Measurements from ENCODE around the gene CARD9. TPM values are rescaled to one million over a fixed set of nuclear protein-coding genes. Genes with fewer than 3 reads are reported as not detected.

Gene CARD9, protein sequence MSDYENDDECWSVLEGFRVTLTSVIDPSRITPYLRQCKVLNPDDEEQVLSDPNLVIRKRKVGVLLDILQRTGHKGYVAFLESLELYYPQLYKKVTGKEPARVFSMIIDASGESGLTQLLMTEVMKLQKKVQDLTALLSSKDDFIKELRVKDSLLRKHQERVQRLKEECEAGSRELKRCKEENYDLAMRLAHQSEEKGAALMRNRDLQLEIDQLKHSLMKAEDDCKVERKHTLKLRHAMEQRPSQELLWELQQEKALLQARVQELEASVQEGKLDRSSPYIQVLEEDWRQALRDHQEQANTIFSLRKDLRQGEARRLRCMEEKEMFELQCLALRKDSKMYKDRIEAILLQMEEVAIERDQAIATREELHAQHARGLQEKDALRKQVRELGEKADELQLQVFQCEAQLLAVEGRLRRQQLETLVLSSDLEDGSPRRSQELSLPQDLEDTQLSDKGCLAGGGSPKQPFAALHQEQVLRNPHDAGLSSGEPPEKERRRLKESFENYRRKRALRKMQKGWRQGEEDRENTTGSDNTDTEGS
- 1 to 10 TPM; 2.4 to 4.2 (median 3.2) TPM for total RNA-seq

DNA sequence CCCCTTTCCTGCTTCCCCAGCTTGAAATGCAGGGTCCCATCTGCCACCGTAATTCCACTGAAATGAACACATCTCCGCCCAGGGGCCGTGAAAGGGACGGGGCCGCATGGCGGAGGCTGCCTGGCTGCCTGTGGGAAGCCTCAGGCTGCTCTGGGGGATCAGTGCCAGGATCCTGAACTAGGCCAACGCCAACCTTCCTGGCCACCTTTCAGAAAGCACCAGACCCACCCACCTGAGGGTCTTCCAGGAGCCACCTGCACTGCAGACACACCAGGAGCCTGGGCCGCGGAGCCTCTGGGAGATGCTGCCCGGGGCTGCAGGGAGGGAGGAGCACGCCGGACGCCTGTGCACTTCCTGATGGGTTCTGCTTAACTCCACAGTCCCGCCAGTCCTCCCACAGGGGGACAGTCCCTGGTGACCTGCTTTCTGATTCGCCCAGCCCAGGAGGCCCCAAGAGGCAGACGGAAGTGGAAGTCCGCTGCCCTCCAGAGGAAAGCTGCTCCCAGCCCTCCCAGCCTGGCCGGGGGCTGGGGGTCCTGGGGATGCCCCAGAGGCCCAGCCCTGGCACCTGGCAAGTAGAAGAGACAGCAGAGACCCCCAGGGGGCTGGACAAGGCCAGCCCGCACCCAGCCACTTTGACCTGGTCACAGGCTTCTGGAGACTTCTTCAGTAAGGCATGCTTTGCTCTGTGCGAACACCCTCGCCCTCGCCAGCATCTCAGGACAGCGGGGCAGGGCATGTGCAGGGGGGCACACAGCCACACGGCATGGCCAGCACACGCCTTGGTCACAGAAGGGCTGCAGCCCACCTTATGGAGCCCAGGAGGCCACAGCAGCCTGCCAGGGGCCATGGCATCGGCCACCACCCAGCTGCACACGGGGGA is at the start of gene CARD9:
CARD9 (minus strand) TSS at position 370 of the 883 bp plus-strand sequence. CDS start 1,591 bp downstream, outside the sequence.
- no peak for DNase-seq (ENCODE audit: low spot score in 2 of 2)
- WGBS, 2 donors: 43 to 50% methylated on average over 22 of the region's 27 CpGs
- peak within 1 kb of the TSS; percentile 11 for H3K4me3 ChIP-seq (ENCODE audit: low read depth, poor library complexity, severe bottlenecking)
- no peak for TF ChIP-seq POLR2A (IDR thresholded peaks at IDR 0.05)
- TF ChIP-seq, protein P1, sequence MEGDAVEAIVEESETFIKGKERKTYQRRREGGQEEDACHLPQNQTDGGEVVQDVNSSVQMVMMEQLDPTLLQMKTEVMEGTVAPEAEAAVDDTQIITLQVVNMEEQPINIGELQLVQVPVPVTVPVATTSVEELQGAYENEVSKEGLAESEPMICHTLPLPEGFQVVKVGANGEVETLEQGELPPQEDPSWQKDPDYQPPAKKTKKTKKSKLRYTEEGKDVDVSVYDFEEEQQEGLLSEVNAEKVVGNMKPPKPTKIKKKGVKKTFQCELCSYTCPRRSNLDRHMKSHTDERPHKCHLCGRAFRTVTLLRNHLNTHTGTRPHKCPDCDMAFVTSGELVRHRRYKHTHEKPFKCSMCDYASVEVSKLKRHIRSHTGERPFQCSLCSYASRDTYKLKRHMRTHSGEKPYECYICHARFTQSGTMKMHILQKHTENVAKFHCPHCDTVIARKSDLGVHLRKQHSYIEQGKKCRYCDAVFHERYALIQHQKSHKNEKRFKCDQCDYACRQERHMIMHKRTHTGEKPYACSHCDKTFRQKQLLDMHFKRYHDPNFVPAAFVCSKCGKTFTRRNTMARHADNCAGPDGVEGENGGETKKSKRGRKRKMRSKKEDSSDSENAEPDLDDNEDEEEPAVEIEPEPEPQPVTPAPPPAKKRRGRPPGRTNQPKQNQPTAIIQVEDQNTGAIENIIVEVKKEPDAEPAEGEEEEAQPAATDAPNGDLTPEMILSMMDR (IDR thresholded peaks at IDR 0.05): no peak
- intact Hi-C loops (cut with DNase I; ENCODE audit: low total_unique reads): no loop called here

DNA sequence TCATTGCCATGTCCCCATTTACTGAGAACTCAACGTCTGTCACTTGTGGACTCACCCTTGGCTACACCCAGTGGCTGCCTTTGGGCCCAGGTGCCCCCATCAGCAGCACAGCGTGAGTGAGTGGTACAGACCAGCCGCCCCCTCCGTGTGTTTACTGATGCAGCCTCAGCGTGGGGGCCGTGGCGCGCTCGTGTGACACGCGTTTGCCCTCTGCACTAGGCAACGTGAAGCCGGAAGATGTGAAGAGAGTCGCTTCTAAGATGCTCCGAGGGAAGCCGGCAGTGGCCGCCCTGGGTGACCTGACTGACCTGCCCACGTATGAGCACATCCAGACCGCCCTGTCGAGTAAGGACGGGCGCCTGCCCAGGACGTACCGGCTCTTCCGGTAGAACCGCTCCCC is 49.4 kb upstream of the CARD9 start:
- 91 to 95% methylated on average over 26 of the region's 26 CpGs for WGBS, 2 donors
- DNase-seq (ENCODE audit: low spot score in 2 of 2): no peak
- intact Hi-C loops (cut with DNase I; ENCODE audit: low total_unique reads): no loop called here
- H3K4me3 ChIP-seq (ENCODE audit: low read depth, poor library complexity, severe bottlenecking): no peak overlapping the region
- no peak for TF ChIP-seq POLR2A (IDR thresholded peaks at IDR 0.05)
- TF ChIP-seq, protein P1 (IDR thresholded peaks at IDR 0.05): no peak

DNA sequence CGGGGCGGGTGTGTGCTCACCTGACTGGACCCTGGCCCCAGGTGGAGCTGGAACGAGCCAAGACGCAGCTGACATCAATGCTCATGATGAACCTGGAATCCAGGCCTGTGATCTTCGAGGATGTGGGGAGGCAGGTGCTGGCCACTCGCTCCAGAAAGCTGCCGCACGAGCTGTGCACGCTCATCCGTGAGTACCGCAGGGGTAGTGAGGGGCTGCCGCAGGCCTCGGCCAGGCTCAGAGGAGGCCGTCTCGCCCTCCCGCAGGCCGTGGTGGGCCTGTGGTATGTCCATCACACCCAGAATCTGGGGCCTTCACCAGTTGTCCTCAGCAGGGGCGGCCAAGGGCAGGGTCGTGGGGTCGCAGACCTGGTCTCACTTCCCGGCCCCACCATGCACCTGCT is 48.3 kb upstream of the CARD9 start:
- 92 to 96% methylated on average over 21 of the region's 21 CpGs for WGBS, 2 donors
- no peak overlapping the region for H3K4me3 ChIP-seq (ENCODE audit: low read depth, poor library complexity, severe bottlenecking)
- DNase-seq (ENCODE audit: low spot score in 2 of 2): no peak
- intact Hi-C loops (cut with DNase I; ENCODE audit: low total_unique reads): no loop called here
- TF ChIP-seq POLR2A (IDR thresholded peaks at IDR 0.05): no peak
- TF ChIP-seq, protein P1 (IDR thresholded peaks at IDR 0.05): no peak

DNA sequence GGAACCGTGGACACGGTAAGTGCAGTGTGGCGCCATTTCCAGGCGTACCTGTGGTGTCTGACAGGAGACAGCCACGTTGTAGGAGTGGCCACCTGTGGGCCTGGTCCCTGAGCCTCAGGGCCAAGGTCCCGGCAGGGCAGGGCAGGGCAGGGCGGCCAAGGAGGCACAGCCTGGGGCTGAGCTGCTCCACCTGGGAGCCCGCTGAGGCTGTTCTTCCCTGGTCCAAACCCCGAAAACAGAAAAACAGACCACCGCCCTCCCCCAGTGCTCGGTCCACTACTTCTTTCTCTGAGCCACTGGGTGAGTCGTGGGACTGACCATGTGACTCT is 45.6 kb upstream of the CARD9 start:
- no peak for TF ChIP-seq POLR2A (IDR thresholded peaks at IDR 0.05)
- TF ChIP-seq, protein P1 (IDR thresholded peaks at IDR 0.05): no peak
- intact Hi-C loops (cut with DNase I; ENCODE audit: low total_unique reads): no loop called here
- 92% methylated on average over 12 of the region's 12 CpGs for WGBS, 2 donors
- no peak for DNase-seq (ENCODE audit: low spot score in 2 of 2)
- no peak overlapping the region for H3K4me3 ChIP-seq (ENCODE audit: low read depth, poor library complexity, severe bottlenecking)

DNA sequence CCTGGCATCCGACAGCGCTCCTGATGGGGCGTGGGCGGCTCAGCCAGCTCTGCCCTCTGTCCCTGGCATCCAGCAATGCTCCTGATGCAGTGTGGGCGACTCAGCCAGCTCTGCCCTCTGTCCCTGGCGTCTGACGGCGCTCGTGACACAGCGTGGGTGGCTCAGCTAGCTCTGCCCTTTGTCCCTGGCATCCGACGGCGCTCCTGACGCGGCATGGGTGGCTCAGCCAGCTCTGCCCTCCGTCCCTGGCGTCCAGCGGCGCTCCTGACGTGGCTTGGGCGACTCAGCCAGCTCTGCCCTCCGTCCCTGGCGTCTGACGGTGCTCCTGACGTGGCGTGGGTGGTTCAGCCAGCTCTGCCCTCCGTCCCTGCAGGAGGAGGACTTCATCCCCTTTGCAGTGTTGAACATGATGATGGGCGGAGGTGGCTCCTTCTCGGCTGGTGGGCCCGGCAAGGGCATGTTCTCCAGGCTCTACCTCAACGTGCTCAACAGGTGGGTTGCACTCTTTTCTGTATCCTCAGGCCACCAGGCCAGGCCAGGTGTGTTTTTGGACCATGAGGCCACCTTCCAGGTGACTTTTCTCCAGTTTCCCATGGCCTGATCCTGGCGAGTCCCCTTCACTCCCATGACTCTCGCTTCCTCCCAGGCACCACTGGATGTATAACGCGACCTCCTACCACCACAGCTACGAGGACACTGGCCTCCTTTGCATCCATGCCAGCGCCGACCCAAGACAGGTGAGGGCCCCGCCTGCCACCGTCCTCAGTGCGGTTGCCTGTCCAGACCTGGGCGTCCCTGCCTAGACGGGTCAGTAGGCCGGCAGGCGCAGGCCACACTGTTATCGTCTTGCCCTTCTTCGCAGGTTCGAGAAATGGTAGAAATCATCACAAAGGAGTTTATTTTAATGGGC is 45.0 kb upstream of the CARD9 start:
- H3K4me3 ChIP-seq (ENCODE audit: low read depth, poor library complexity, severe bottlenecking): no peak overlapping the region
- WGBS, 2 donors: 90 to 93% methylated on average over 46 of the region's 48 CpGs
- no peak for DNase-seq (ENCODE audit: low spot score in 2 of 2)
- intact Hi-C loops (cut with DNase I; ENCODE audit: low total_unique reads): no loop called here
- TF ChIP-seq POLR2A (IDR thresholded peaks at IDR 0.05): no peak
- TF ChIP-seq, protein P1 (IDR thresholded peaks at IDR 0.05): no peak
